GM20000 (cell line): ENCODE results near the gene DEGS1.
A peak's percentile ranks its signal among the peaks of the same experiment; 100 is the strongest.
"Not testable (repeated sequence)": the region's sequence is repeated elsewhere in the genome, so short reads cannot be mapped to it uniquely, and the experiment has no call there.

Experiments used
- DNase-seq: peaks from one replicate; pipeline ENCODE4 v3.0.0; 2012; ENCODE audit warnings: low spot score
- TF ChIP-seq, protein P1 (sequence below): IDR thresholded peaks from 2 replicates; pipeline ENCODE4 v1.5.1; 2012; ENCODE audit warnings: mild to moderate bottlenecking, control low read depth; ENCODE audit errors: extremely low read depth, missing control alignments

DEGS1 gene

DNA sequence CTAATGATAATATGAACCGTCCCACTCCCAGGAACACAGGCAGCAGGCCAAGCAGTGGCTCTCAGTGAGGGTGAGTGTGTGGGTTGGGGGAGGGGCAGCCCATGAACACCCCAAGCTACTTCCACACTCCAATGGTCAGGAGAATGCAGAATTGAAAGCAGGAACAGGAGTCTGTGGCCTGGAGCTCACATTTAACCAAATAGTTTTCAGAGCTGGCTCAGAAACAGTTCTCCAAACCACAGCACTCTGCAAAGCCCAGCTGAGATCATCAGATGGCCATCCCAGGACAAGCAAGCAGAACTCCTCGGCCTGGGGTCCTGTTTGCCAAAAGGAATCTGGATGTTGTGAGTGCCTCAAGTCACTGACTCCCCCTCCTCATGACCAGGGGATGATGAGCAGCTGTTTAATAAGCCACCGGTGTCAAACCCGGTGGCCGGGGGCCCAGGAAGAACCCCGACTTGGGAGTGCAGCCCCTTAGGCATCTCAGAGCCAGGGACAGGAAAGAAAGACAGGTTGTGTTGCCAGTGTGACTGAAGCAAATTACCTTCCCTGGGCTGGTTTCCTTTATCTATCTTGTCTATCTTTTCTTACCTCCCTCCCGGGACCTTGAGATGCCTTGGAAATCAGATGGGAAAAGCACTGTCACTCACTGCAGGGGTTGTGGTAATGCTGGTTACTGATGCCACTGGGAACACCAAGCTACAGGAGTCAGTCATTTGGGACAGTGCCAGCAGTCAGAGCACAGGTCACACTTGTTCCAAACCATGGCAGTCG, 20.4 kb downstream of the DEGS1 start:
- DNase-seq, result peak; percentile 24
- TF ChIP-seq, protein P1, sequence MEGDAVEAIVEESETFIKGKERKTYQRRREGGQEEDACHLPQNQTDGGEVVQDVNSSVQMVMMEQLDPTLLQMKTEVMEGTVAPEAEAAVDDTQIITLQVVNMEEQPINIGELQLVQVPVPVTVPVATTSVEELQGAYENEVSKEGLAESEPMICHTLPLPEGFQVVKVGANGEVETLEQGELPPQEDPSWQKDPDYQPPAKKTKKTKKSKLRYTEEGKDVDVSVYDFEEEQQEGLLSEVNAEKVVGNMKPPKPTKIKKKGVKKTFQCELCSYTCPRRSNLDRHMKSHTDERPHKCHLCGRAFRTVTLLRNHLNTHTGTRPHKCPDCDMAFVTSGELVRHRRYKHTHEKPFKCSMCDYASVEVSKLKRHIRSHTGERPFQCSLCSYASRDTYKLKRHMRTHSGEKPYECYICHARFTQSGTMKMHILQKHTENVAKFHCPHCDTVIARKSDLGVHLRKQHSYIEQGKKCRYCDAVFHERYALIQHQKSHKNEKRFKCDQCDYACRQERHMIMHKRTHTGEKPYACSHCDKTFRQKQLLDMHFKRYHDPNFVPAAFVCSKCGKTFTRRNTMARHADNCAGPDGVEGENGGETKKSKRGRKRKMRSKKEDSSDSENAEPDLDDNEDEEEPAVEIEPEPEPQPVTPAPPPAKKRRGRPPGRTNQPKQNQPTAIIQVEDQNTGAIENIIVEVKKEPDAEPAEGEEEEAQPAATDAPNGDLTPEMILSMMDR, result no peak

DNA sequence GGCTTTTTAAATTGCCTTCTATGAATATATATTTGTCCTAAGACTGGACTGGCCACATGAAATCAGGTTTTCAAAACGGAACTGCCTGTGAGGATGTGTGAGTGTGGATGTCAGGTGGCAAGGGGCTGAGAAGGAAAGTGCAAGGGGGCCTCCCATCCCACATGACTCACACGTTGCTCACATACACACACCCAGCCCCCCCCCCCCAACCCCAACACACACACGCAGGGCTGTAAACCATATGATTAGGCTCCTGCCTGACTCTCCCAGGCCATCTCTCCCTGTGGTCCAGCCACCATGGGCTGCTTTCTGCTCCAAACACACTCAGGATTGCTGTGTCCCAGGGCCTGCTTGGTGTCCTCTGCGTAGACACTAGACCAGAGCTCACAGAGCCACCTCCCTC, 22.4 kb downstream of the DEGS1 start:
- no peak for DNase-seq
- TF ChIP-seq, protein P1, result no peak

GRCh38 chr1:224205931-224206538, 23.0 kb downstream of the DEGS1 start:
- DNase-seq, result not testable (repeated sequence)

- DNase-seq, result no peak
- TF ChIP-seq, protein P1, result no peak
These were observed 28.3 kb downstream of the DEGS1 start for GRCh38 chr1:224211206-224211962.

DNA sequence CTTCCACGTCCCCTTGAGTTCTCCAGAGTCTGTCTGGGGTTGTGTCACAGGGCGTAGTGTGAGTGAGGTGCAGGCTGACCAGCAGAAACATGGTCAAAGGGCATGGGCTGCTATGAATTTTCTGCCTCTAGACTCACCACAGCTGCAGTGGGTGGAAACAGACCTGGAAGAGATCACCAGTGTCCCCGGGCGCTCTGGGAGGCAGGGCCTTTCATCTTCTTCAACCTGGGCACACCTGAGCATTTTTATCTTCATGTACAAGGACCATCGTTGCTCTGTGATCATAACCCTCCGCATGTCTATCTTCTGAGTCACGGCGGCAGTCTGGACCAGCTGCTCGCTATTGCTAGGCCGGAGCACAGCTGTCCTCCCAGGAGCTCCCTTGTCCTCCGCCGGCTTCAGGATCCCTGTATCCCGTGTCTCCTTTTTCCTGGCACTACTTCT, 29.6 kb downstream of the DEGS1 start:
- TF ChIP-seq, protein P1, result no peak
- no peak for DNase-seq

DNA sequence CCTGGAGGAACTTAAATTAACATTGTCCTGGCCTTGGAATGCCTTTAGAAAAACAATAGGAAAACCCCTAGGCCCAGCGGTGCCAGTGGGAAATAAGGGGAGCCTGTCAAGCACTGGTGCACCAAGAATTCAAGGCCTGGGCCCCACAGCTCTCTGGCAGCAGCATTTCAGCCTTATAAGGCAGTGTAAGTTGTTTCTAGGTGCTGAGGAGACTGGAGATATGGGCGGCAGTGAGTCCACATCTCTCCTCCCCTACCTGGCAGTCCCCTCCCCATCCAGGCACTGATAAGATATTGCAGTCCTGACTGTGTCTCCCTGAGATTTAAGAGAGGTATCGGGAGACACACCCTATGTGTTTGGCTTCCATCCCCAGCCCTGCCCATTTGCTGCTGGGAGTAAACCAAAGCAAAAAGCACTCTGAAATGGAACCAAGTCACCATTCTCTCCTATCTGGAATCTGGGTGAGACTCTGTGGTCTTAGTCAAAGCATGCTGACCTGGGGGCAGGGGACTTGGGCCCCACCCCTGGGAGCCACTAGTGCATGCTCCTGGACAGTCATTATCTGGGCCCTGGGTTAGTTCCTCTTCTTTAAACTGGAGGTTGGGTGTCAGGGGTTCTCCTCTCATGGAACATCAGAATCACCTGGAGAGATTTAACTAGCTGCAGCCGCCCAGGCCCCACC, 30.5 kb downstream of the DEGS1 start:
- no peak for DNase-seq
- TF ChIP-seq, protein P1, result no peak

DNA sequence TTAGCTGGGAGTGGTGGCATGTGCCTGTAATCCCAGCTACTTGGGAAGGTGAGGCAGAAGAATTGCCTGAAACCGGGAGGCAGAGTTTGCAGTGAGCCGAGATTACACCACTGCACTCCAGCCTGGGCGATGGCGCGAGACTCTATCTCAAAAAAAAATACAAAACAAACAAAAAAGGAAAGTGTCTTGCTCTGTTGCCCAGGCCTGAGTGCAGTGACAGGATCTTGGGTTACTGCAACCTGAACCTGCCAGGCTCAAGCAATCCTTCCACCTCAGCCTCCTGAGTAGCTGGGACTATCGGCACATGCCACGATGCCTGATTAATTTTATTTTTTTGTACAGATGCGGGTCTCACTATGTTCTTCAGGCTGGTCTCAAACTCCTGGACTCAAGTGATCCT, 33.3 kb downstream of the DEGS1 start:
- TF ChIP-seq, protein P1, result no peak
- no peak for DNase-seq
